Measurements from ENCODE around the gene FAIM2.

DNA sequence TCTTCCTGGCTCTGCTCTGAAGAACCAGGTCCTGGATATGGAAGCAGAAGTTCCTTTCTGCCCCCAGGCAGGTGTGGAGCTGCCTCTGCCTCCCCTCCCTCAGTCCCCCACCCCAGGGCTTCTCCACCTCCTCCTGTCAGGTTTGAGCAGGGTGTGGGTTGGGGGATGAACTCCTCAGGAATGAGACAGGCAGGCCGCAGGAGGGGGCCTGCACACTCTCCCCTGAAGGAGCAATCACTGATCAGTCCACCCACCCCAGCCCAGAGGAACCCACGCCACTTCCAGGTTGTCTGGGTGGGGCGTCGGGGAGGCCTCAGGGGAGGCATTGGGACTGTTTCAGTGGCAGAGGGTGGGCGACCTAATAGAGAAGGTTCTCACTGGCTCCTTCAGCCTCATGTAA lies 26.6 kb downstream of the FAIM2 start:
- TF ChIP-seq, protein P1, sequence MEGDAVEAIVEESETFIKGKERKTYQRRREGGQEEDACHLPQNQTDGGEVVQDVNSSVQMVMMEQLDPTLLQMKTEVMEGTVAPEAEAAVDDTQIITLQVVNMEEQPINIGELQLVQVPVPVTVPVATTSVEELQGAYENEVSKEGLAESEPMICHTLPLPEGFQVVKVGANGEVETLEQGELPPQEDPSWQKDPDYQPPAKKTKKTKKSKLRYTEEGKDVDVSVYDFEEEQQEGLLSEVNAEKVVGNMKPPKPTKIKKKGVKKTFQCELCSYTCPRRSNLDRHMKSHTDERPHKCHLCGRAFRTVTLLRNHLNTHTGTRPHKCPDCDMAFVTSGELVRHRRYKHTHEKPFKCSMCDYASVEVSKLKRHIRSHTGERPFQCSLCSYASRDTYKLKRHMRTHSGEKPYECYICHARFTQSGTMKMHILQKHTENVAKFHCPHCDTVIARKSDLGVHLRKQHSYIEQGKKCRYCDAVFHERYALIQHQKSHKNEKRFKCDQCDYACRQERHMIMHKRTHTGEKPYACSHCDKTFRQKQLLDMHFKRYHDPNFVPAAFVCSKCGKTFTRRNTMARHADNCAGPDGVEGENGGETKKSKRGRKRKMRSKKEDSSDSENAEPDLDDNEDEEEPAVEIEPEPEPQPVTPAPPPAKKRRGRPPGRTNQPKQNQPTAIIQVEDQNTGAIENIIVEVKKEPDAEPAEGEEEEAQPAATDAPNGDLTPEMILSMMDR (IDR thresholded peaks at IDR 0.05; ENCODE audit: poor library complexity): no peak
- TF ChIP-seq EZH2 (IDR thresholded peaks at IDR 0.05; ENCODE audit: borderline replicate concordance): no peak

All from hepatocyte (in vitro differentiated cells).